HCEC 1CT (cell line): ENCODE measurements around the gene ZNF554.

Experiments used
- DNase-seq: peaks from one replicate; pipeline ENCODE4 v3.0.0-alpha.2; 2017

Gene ZNF554

DNA sequence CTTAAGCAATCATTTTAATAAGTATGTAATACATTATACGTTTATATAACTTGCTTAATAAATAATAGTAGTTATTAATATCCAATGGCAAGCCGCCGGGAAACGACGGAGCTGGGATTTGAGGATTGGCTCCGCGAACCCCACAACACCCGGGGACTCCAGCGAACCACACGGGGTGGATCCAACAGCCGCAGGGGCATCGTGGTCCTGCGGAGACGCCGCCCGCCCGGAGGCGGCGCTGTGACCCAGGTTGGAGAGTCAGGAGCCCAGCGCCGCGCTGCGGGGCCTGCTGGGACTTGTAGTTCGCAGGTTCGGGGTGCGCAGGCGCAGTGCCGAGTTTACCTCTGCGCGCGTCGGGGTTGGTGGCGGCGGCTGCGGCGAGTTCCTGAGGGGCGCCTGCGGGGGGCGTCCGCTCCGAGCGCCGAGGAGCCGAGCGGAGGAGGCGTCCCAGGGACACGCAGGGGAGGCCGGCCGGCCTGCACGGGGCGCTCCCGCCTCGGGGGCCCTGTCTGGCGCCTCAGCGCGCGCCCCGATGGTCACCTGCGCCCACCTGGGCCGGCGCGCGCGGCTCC, at the start of gene ZNF554:
TSS of gene ZNF554 (plus strand) at position 329 of the 572 bp plus-strand sequence. CDS start at position 533, 204 bp downstream.
- peak; percentile 91 for DNase-seq

DNA sequence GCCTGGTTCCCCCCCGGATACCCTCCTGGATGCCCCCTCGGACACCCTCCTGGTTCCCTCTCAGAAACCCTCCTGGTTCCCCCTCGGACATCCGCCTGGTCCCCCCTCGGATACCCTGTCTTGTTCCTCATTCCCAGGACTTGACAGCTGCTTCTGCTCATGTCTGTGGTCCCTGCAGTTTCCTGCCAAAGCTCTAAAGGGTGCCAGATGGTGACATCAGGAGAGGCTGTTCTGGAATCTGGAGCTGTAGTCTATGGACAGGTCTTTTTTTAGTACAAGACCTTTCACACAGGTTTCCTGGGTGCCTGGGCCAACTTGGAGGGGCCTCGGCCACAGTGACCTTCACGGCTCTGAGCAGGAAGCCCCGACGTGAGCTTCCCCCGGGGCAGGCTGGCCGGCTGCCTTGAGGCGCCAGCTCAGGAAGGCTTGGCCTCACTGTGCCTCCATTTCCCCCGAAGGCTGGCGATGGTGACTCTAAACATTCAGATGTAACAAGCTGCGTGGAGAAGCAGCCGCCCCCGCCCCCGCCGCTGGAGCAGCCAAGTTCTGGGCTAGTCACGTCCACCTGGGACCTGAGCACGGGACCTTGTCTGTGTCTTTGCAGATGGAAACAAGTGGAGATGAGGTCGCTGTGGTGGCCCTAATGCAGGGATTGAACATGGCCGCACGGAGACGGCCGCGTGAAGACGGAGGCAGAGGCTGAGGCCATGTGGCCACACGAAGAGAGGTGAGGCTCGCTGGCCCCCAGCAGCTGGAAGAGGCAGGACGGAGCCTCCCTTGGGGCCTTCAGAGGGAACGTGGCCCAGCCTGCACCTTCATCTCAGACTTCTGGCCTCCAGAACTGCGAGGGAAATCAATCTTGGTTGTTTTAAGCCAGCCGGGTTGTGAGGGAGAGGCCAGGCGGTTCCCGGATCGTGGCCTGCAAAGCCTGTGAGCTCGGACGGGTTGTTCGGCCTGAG, 49.3 kb upstream of the ZNF554 start:
- no peak for DNase-seq

DNA sequence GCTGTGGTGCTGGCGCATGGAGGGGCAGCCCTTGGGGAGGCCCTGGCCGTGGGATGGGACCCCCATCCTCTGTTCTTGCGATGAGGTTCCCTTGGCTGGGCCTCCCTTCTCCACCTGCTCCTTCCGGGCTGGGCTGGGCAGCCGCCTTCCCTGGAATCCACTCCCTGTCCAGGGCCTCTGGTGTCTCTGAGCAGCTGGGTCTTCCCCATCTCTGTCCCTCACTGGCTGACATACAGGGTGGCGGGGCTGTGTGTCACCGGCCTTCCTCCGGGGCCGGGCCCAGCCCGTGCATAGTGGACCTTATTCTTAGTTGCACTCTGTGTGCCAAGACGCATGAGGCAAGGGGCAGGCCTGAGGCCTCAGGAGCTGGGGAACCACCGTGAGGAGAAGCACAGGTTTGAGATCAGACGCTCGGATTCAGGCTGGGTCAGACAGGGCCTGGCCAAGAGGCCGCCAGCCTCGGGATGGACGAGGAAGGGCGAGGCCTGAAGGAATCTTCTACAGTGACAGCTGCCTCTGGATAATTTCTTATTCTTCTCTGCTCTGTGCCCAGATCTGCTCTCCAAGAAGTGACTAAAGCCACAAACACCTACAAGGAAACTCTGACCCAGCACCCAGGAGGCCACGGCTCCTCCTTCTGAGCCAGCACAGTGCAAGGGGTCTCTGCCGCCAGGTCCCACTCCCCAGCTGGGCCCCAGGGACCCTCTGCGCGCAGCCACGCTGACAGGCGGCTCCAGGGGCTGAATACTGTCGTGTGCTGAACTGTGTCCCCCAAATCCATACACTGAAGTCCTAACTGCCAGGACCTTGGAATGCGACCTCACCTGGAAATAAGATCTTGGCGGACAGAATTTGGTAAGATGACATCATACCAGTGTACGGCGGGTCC, 47.6 kb upstream of the ZNF554 start:
- no peak for DNase-seq

DNA sequence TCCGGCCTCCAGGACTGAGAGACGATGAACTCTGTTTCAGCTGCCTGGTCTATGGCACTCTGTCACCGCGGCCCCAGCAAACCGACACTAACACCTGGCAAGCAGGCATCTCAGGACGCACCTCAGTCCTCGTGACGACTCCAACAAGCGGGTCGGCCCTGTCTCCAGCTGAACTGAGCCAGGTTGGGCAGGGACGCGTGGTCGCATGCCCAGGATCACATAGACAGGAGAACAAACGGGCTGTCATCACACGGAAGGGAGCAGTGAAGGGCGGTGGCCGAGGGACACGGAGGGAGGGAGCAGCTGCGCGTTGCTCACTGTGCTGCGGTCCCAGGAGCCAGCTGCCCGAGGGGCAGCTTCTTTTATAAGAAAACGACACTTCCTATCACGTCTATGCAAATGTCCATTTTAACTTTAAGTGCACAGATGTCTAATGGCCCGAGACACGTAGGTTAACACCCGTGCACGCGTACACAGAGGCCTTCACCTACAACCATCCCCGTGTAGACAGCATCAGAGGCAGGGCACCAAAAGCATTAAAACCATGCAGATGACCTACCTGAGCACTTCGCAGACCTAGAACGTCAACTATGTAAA, 45.5 kb upstream of the ZNF554 start:
- DNase-seq = no peak

DNA sequence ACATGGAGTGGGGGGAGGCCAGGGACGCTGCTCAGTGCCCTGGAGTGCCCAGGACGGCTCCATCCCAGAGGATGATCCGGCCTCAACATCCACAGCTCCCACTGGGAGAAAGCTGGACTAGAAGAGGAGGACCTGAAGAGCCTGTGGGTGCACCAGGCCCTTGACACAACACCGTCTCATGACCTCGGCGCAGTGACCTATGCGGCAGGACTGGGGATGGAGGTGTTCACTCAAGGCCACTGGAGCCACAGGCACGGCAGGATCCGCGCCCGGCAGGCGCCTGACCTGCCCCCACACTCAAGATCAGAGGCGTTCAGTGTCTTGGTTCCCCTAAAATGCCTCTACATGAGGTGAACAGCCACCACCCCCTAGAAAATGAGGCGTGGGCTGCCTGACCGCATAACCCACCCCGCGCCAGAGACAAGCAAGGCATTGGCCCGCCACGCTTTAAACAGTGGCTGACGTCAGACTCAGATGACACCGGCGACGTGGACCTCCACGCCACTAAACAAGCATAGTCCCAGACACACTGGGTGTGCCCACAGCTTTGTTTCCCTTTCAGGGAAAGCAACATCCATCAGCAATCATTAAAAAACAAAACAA, 44.6 kb upstream of the ZNF554 start:
- no peak for DNase-seq

DNA sequence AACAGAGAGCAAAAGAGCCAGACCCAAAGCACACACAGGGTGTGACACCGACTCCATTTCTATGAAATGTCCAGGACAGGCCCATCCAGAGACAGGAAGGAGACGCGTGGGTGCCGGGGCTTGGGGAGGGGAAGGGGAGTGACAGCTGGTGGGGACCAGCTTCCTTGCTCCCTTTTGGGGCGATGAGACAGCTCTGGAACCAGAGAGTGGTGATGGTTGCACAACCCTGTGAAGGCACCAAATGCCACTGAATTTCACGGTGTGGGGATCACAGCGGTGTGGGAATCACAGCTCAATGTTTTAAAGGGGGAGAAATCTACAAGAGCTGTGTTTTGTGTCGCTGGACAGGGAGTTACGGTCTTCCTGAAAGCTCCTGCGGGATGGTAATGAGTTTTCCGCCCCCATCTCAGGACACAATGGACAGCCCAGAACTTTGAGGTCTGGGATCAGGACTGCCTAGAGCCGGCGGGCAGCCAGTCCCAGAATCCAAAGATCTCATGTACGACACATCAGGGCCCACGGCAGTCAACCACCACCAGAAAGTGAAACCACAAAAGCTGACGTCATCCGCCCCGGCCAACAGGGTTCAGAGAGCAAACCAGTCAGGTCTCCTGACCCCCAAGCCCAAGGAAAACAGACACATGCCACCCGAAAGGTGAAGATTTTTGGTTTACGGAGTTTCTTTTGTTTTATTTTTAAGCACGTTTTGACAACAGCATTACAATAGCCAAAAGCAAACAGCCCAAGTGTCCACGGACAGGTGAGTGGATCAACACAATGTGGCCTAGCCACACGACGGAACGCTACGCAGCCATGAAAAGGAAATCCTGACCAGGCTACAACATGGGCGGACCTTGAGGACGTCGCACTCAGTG, 43.9 kb upstream of the ZNF554 start:
- peak; percentile 11 for DNase-seq

DNA sequence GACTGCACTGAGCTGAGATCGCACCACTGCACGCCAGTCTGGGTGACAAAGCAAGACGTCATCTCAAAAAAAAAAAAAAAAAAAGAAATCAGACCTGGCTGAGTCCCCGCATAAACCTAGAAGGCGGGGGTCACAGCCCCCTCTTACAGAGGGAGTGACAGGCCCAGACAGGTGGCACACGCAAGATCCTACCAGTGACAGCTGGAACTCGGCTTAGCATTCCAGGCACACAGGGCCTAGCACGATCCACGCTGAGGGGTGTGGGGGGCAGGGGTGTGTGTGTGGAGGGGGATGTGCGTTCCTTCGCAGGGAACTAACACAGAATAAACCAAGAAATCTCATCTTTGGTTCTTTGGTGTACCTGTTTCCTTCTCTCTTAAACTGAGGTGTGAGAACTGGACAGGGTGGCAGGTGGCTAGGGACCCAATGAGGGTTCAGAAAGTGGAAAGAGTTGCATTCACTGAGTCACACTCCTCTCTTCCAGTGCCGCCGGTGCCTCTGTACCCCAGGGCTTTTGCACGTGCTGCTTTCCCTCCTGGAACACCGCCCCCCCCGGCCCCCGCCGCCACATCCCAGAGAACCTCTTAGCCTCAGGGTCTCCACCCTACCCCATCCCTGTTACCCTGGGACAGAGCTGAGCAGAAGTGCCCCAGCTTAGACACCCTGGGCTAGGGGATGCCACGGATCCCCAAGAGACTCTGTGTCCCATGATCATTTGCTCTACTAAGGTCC, 41.5 kb upstream of the ZNF554 start:
- DNase-seq = no peak

DNA sequence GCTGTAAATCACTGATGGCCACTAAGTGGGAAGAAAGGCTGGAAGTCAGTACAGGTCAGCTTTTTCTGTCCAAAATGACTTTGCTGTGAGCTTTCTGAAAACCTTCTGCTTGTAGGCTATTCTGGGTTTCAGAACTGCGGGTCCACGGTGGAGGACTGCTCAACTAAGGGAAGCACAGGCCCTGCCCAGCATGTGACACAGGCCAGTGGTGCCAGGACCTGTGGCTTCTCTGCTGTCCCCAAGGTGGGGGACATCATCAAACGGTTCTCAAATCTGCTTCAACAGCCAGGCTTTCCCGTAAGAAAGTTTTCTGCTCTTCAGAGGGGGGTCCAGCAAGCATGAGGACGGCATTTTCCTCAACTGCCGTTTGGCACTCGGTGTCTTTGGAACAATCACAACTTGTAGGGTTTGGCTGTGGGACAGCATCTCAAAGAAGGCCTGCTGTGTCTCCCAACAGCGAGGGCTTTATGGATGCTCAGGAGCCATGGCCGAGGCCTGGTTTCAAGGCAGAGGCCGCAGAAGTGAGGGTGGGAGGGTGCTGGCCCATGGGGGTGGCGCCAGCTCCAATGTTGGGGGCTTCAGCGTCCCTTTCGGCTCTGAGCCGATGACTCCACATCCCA, 40.4 kb upstream of the ZNF554 start:
- no peak for DNase-seq

DNA sequence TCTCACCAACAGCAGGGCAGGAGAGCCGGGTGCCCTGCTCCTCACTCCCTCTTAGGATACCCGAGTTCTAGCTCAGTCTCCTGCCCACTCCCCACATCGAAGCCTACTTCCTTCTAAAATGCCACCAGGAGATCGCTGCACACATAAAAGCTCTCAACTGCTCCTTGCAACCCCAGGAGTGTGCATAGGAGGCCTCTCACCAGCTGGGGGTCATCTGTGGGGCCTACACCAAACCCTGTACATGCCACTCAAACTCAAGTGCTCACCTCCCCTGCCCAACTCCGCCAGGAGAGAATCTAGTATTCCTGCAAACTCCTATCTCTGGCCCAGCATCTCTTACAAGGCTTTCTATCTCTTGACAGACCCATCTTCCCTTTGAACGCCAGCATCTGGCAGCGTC, 39.4 kb upstream of the ZNF554 start:
- no peak for DNase-seq

DNA sequence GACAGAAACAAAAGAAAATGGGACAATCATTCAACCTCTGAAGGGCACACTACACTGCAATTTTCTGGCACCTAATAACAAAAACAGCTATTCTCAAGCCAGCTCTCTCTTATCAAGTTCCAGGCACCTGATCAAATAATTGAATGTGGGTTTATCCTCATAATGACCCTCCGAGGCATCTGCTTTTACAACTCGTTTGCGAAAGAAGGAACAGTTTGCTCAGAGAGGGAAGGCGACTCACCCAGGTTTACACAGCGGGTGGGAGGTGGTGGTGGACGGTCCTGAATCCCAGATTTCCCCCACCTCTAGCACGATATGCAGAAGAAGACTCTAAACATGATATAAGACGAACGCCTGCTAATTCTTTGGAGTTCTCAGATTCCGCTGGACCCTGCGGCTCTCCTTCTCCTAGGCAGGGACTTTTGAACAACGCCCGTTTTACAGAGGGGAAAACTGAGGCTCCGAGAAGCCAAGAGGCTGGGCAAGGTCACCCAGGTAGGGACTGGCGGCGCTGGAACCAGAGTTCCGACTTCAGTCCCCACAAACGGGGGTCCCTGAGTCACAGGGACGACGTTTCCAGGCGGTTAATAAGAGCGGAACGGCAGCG, 37.2 kb upstream of the ZNF554 start:
- DNase-seq = no peak

DNA sequence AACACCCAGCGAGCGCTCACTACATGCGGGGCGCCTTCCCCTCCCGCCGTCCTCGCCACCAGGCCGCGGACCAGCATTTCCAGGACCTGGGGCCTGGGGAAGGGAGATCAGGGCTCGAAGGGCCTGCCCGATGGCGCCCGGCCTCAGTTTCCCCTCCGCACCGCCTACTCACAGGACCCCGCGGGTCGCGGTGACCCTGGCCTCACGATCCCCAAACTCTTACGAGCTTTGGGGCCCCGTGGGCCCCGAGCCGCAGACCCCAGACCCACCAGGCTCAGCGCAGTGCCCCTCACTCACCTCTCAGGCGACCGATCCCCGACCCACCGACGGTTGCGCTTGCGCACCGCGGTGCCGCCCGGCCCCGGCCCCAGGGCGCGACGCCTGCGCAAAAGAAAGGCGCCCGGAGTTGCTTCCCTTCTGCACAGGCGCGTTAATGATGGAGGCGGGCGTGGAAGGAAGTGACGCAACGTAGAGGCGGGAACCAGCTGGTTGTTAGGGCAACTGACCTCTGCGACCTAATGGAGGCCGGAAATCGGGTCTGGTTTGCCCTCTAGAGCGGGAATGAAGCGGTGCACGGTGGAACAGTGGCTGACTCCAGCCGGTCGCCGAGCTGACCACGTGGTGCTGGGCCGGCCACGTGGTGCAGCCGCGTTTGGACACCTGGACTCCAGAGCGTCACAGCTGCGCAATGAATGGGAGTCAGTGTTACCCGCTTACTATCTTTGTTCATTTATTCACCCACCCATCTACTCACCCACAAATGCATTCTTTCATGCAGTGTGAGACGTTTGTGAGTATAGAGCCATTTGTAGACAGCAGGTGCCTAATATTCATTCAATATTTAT, 36.5 kb upstream of the ZNF554 start, which contains the start of gene SGTA:
TSS of gene SGTA (minus strand) at position 338 of the 845 bp plus-strand sequence. CDS start 14,205 bp downstream, outside the sequence.
- peak; percentile 100 for DNase-seq

DNA sequence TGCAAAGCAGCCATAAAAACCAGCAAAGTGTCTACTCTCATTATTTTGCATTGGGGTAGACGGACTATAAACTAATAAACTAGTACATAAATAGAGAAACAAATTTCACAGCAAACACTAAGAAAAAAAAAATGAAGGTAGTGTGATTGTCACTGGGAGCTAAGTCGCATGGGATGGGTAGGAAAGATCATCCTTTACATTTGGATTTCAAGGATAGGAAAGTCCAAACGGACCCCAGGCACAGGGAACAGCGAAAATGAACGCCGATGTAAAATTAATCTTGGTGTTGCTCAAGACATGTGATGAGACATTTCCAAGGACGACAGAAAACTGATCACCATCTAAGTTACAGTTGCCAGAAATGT, 35.9 kb upstream of the ZNF554 start:
- no peak for DNase-seq

DNA sequence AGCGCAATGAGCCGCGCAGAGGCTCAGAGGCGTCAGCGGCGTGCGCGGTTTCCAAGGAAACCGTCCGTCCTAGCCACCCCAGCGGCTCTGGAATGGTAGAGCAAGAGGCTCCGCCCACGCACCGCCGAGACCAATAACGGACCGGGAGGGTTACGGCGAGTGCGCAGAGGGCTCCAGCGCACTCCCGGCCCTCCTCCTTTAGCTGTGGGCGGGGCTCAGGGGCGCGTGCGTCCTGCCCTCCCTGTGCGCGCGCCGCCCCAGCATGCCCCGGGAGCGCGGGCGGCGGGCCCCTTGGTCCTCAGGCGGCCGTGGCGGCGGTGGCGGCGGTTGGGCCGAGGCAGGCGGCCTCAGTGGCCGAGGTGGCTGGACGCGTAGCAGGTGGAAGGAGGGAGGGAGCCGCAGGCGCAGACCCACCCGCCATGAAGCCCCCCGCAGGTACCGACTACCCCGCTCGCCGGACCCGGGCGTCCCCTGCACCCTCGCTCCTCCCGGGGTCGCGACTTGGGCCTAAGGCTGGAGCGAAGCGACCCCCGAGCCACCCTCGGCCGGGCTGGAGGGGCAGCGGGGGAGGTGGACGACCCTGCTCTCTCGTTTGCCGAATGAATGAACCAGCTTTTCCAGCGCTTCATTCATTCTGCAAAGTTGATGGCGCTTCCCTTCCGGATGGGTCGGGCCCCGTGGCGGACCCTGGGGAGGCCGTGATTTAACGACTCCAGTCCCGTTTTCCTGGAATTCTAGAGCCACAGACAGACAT, 34.2 kb upstream of the ZNF554 start, which contains the start of gene THOP1:
TSS of gene THOP1 (plus strand) at position 260 of the 754 bp plus-strand sequence. CDS start at position 420, 160 bp downstream.
- DNase-seq = peak; percentile 99

DNA sequence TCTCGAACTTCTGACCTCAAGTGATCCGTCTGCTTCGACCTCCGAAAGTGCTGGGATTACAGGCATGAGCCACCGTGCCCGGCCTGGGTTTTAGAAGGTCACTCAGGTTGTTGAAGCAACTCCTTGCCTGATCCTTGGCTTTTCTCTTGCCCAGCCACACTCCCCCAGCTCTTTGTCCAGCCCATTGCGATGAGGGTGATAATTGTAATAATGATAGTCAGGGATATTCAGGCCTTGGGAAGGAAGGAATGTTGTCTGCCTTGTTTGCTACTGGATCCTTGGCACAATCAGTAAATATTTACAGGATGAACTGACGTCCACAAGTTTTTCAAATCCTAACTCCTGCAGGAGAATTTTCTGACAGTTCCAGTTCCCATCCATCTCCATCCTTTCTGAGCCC, 32.6 kb upstream of the ZNF554 start:
- no peak for DNase-seq

DNA sequence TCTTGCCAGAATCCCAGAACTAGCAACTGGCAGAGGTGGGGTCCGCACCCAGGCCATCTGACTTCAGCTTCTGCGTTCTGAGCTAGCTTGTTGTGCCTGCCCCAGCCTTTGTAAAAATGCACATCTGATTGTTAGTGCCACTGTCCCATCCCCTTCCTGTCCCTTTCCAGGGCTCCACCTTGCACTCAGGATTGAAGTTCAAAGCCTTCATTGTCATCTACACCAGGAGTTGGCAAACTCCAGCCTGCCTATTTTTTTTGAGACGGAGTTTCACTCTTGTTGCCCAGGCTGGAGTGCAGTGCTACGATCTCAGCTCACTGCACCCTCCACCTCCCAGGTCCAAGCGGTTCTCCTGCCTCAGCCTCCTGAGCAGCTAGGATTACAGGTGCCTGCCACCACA, 31.4 kb upstream of the ZNF554 start:
- no peak for DNase-seq

DNA sequence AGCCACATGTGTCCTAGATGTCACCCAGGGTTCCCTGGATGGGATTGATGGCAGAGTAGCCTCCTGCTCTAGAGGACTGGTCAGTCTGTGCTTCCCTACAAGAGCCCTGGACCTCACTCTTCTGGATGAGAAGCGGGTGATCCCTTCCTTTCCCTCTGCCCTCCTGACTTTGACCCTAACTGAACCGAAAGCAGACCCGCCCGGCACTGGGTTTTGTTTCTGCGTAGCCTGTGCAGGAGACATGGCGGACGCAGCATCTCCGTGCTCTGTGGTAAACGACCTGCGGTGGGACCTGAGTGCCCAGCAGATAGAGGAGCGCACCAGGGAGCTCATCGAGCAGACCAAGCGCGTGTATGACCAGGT, 29.5 kb upstream of the ZNF554 start:
- no peak for DNase-seq

DNA sequence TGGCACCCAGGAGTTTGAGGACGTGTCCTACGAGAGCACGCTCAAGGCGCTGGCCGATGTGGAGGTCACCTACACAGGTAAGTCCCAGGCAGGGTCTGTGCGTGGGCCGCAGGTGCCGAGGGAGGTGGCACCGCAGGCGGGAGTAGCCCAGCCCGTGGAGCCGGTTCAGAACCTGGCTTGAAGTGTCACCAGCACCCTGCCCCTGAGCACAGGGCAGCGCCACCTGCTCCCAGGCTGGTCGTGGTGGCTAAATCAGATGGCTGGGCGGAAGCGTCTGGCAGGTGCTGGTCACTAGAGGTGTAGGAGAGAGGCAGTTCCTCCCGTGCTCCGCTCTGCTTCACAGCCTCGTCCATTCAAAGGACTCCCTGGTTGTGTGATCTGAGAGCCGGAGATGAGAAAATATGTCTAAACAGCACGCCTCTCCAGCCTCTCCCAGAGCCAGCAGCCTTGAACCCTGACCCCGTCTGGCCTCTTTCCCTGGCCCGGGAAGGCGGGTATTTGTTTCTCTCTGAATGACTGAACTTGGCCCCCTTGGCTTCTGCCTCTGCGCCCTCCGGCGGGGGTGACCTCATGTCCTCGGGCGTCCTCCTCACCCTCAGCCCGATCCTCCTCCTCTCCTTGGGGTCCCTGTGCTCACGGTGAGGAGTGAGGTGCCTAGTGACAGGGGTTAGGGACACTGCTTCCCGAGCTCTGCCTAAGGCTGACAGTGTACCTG, 29.0 kb upstream of the ZNF554 start:
- no peak for DNase-seq
